PC-3 (cell line): ENCODE data around the gene MOCS1. TPM values are rescaled to one million over a fixed set of nuclear protein-coding genes. Genes with fewer than 3 reads are reported as not detected.

ENCODE experiments used
- ATAC-seq: fragments of 200-7000 bp; cut with Tn5 transposase; 2 replicates; pipeline ENCODE4 v1.9.1; 2020; ENCODE audit warnings: mild to moderate bottlenecking, moderate library complexity
- BruUV-seq: library from RNA; stranded (reverse); fragments of 400-500 nt; replicated peaks from 2 replicates; lab custom pipeline; 2021; lab: Mats Ljungman, UMichigan
- CTCF ChIA-PET: fragments of 300-600 bp; sonication (Branson Sonifier 250); formaldehyde crosslinking; loops from one replicate; lab custom pipeline; 2022; ENCODE audit warnings: antibody characterized with exemption; lab: Charles Lee
- POLR2A ChIA-PET: fragments of 300-600 bp; sonication (Branson Sonifier 250); formaldehyde crosslinking; loops from one replicate; lab custom pipeline; 2022; ENCODE audit warnings: antibody characterized with exemption; ENCODE audit not compliant: unreplicated experiment; lab: Charles Lee
- DNase-seq: peaks from one replicate; pipeline ENCODE4 v3.0.0-alpha.2; 2015
- H2AFZ ChIP-seq: fragments of 300-600 bp; sonication (generic); 2 replicates; pipeline ENCODE4 v1.6.0; 2016; ENCODE audit warnings: antibody characterized with exemption, low read length
- H3F3A ChIP-seq: fragments of 300-600 bp; sonication (generic); one replicate; pipeline ENCODE4 v1.6.0; 2017; ENCODE audit warnings: antibody characterized with exemption, low read length, control low read depth, mild to moderate bottlenecking; ENCODE audit not compliant: unreplicated experiment
- H3K27ac ChIP-seq: fragments of 300-600 bp; sonication (generic); 2 replicates; pipeline ENCODE4 v1.5.1; 2016; ENCODE audit warnings: mild to moderate bottlenecking, low read length
- H3K27me3 ChIP-seq: fragments of 300-600 bp; sonication (generic); 2 replicates; pipeline ENCODE4 v1.6.1; 2016; ENCODE audit warnings: low read length, mixed read lengths
- H3K36me3 ChIP-seq: fragments of 300-600 bp; sonication (generic); 2 replicates; pipeline ENCODE4 v1.6.1; 2016; ENCODE audit warnings: low read depth, mixed run types, low read length, mixed read lengths
- H3K4me1 ChIP-seq: fragments of 300-600 bp; sonication (generic); 2 replicates; pipeline ENCODE4 v1.5.1; 2016; ENCODE audit warnings: low read length; ENCODE audit not compliant: insufficient read depth
- H3K4me2 ChIP-seq: fragments of 300-600 bp; sonication (generic); 2 replicates; pipeline ENCODE4 v1.6.0; 2016; ENCODE audit warnings: low read length
- H3K4me3 ChIP-seq: fragments of 300-600 bp; sonication (generic); 2 replicates; pipeline ENCODE4 v1.5.1; 2016; ENCODE audit warnings: mild to moderate bottlenecking, low read length, mixed read lengths
- H3K79me2 ChIP-seq: fragments of 300-600 bp; sonication (generic); 2 replicates; pipeline ENCODE4 v1.6.1; 2017; ENCODE audit warnings: low read length, mixed read lengths
- H3K9ac ChIP-seq: fragments of 300-600 bp; sonication (generic); 2 replicates; pipeline ENCODE4 v1.6.0; 2016; ENCODE audit warnings: mild to moderate bottlenecking, low read length
- H3K9me2 ChIP-seq: fragments of 300-600 bp; sonication (generic); replicated peaks from 2 replicates; pipeline ENCODE4 v1.6.1; 2016; ENCODE audit warnings: mixed run types, low read length, mixed read lengths
- H3K9me3 ChIP-seq: fragments of 300-600 bp; sonication (generic); 2 replicates; pipeline ENCODE4 v1.6.1; 2016; ENCODE audit warnings: low read length, mixed read lengths
- H4K20me1 ChIP-seq: fragments of 300-600 bp; sonication (generic); 2 replicates; pipeline ENCODE4 v1.6.1; 2016; ENCODE audit warnings: low read length, mixed read lengths
- EZH2 ChIP-seq: fragments of 300-600 bp; sonication (generic); IDR thresholded peaks from one replicate; pipeline ENCODE4 v1.6.1; 2017; ENCODE audit warnings: antibody characterized with exemption, mild to moderate bottlenecking, low read length; ENCODE audit not compliant: unreplicated experiment
- EZH2phosphoT487 ChIP-seq: fragments of 300-600 bp; sonication (generic); IDR thresholded peaks from 2 replicates; pipeline ENCODE4 v1.6.1; 2018; ENCODE audit warnings: mild to moderate bottlenecking, antibody characterized with exemption, low read length, borderline replicate concordance
- intact Hi-C: fragments of 100-400 bp; cut with micrococcal nuclease; formaldehyde crosslinking; loops from 2 replicates; pipeline ENCODE4 v1.9.0; 2023
- total RNA-seq: library from RNA; depleted of rRNA; stranded (reverse); fragments of >200 nt; gene quantifications from 2 replicates; pipeline ENCODE4 v1.2.3, GENCODE V29; 2014
- TF ChIP-seq, protein P1 (sequence below): fragments of 300-600 bp; sonication (generic); conservative IDR thresholded peaks from 2 replicates; pipeline ENCODE4 v1.5.1; 2017; ENCODE audit warnings: antibody characterized with exemption, low read depth, mild to moderate bottlenecking, low read length

The MOCS1 gene
- total RNA-seq, 1 experiment from 2014 or later, result 6.0 TPM

GRCh38 chr6:39902136-39902535, 32.1 kb downstream of the MOCS1 start:
- no peak overlapping the region for H3K4me2 ChIP-seq
- DNase-seq (no peak), ATAC-seq (no peak)
- intact Hi-C loops, result no loop called here
- H3F3A ChIP-seq, result no peaks in the 10 kb centered on the region
- H3K4me3 ChIP-seq, result no peak overlapping the region
- H3K79me2 ChIP-seq, result no peaks in the 10 kb centered on the region
- H2AFZ ChIP-seq, result no peak overlapping the region
- H3K4me1 ChIP-seq, result no peaks in the 10 kb centered on the region
- H3K9ac ChIP-seq, result no peak overlapping the region
- no peaks in the 10 kb centered on the region for H3K27me3 ChIP-seq
- ChIA-PET POLR2A (no interaction called here), CTCF (no interaction called here)
- no peaks in the 10 kb centered on the region for H3K36me3 ChIP-seq
- no peaks in the 10 kb centered on the region for H3K9me2 ChIP-seq
- H3K27ac ChIP-seq, result no peak overlapping the region
- BruUV-seq, result no TSS peak
- TF ChIP-seq, protein P1, sequence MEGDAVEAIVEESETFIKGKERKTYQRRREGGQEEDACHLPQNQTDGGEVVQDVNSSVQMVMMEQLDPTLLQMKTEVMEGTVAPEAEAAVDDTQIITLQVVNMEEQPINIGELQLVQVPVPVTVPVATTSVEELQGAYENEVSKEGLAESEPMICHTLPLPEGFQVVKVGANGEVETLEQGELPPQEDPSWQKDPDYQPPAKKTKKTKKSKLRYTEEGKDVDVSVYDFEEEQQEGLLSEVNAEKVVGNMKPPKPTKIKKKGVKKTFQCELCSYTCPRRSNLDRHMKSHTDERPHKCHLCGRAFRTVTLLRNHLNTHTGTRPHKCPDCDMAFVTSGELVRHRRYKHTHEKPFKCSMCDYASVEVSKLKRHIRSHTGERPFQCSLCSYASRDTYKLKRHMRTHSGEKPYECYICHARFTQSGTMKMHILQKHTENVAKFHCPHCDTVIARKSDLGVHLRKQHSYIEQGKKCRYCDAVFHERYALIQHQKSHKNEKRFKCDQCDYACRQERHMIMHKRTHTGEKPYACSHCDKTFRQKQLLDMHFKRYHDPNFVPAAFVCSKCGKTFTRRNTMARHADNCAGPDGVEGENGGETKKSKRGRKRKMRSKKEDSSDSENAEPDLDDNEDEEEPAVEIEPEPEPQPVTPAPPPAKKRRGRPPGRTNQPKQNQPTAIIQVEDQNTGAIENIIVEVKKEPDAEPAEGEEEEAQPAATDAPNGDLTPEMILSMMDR, result no peak
- H4K20me1 ChIP-seq, result no peaks in the 10 kb centered on the region
- no peaks in the 10 kb centered on the region for H3K9me3 ChIP-seq

GRCh38 chr6:39901670-39902069, 32.6 kb downstream of the MOCS1 start:
- no peak for TF ChIP-seq EZH2
- TF ChIP-seq EZH2phosphoT487, result no peak
- TF ChIP-seq, protein P1, result no peak
- DNase-seq (no peak), ATAC-seq (no peak)
- no peak overlapping the region for H3K9ac ChIP-seq
- H3K27ac ChIP-seq, result no peak overlapping the region
- H3K79me2 ChIP-seq, result no peaks in the 10 kb centered on the region
- no peak overlapping the region for H3K4me2 ChIP-seq
- no TSS peak for BruUV-seq
- intact Hi-C loops, result no loop called here
- no peaks in the 10 kb centered on the region for H3K27me3 ChIP-seq
- H3K36me3 ChIP-seq, result no peaks in the 10 kb centered on the region
- H3K4me3 ChIP-seq, result no peak overlapping the region
- H3K9me2 ChIP-seq, result no peaks in the 10 kb centered on the region
- POLR2A ChIA-PET, result no interaction called here
- H4K20me1 ChIP-seq, result no peaks in the 10 kb centered on the region
- CTCF ChIA-PET, result no interaction called here
- no peaks in the 10 kb centered on the region for H3F3A ChIP-seq
- no peak overlapping the region for H2AFZ ChIP-seq
- no peaks in the 10 kb centered on the region for H3K9me3 ChIP-seq
- H3K4me1 ChIP-seq, result no peaks in the 10 kb centered on the region

DNA sequence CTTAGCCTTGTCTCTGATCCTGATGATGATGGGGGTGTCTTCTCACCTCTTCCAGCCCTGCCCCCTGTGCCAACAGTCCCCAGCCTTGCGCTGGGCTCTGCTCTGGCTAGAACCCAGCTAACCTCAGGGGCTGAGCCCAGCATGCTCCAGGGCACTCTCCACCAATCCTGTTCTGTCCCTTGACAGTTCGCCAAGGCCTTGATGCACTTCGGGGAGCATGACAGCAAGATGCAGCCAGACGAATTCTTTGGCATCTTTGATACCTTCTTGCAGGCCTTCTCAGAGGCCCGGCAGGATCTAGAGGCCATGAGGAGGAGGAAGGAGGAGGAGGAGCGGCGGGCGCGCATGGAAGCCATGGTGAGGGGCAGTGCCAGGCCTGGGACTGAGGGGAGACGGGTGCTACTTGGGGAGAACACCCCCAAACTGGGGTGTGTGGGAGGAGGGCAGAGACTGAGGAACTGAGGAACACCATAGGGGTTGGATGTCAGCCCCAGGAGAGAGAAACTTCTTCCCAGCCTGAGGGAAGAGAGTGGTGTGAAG, 33.1 kb downstream of the MOCS1 start:
- H3K27ac ChIP-seq, result no peak overlapping the region
- H4K20me1 ChIP-seq, result no peaks in the 10 kb centered on the region
- CTCF ChIA-PET, result no interaction called here
- intact Hi-C loops, result no loop called here
- H3K9ac ChIP-seq, result no peak overlapping the region
- no peaks in the 10 kb centered on the region for H3K79me2 ChIP-seq
- no peak overlapping the region for H3K4me3 ChIP-seq
- TF ChIP-seq, protein P1, result no peak
- TF ChIP-seq EZH2 (no peak), EZH2phosphoT487 (no peak)
- POLR2A ChIA-PET, result no interaction called here
- no peaks in the 10 kb centered on the region for H3F3A ChIP-seq
- no peak for DNase-seq
- H2AFZ ChIP-seq, result no peak overlapping the region
- no peak overlapping the region for H3K4me2 ChIP-seq
- no peaks in the 10 kb centered on the region for H3K36me3 ChIP-seq
- H3K27me3 ChIP-seq, result no peaks in the 10 kb centered on the region
- H3K9me3 ChIP-seq, result no peaks in the 10 kb centered on the region
- H3K4me1 ChIP-seq, result no peaks in the 10 kb centered on the region
- no peaks in the 10 kb centered on the region for H3K9me2 ChIP-seq
- no peak for ATAC-seq
- no TSS peak for BruUV-seq
